HepG2 (cell line): ENCODE results near the gene FKBP5. TPM values are rescaled to one million over a fixed set of nuclear protein-coding genes. Genes with fewer than 3 reads are reported as not detected.
A peak's percentile ranks its signal among the peaks of the same experiment; 100 is the strongest.

Source experiments
- ASH2L ChIP-seq: fragments of 300-600, 200-600 bp; sonication (generic); IDR thresholded peaks from 2 replicates; pipeline ENCODE4 v1.7.0; 2017; ENCODE audit warnings: low read depth, mild to moderate bottlenecking, moderate library complexity, mixed read lengths, low read length; ENCODE audit not compliant: insufficient read length
- BRF2 ChIP-seq: sonication (generic); formaldehyde crosslinking; IDR thresholded peaks from 2 replicates; pipeline ENCODE4 v1.8.1; 2022; ENCODE audit warnings: mild to moderate bottlenecking, missing genetic modification reagents
- CBFB ChIP-seq: sonication (generic); formaldehyde crosslinking; IDR thresholded peaks from 2 replicates; pipeline ENCODE4 v1.4.0; 2020; ENCODE audit warnings: missing genetic modification reagents
- DBP ChIP-seq: sonication (generic); formaldehyde crosslinking; IDR thresholded peaks from 2 replicates; pipeline ENCODE4 v1.4.0; 2020; ENCODE audit warnings: missing genetic modification reagents; ENCODE audit errors: not compliant biosample characterization
- DNMT3B ChIP-seq: conservative IDR thresholded peaks from 2 replicates; pipeline ENCODE4 v1.6.1; 2016; ENCODE audit warnings: missing biosample characterization, control low read depth
- FLYWCH1 ChIP-seq: sonication (generic); formaldehyde crosslinking; IDR thresholded peaks from 2 replicates; pipeline ENCODE4 v1.8.1; 2023; ENCODE audit warnings: mild to moderate bottlenecking, missing genetic modification reagents
- GLMP ChIP-seq: sonication (generic); formaldehyde crosslinking; IDR thresholded peaks from 2 replicates; pipeline ENCODE4 v1.9.0; 2021; ENCODE audit warnings: missing genetic modification reagents, mild to moderate bottlenecking, borderline replicate concordance
- KDM3A ChIP-seq: IDR thresholded peaks from 2 replicates; pipeline ENCODE4 v1.6.1; 2018; ENCODE audit warnings: low read depth, missing compliant biosample characterization
- NPAS2 ChIP-seq: sonication (generic); formaldehyde crosslinking; IDR thresholded peaks from 2 replicates; pipeline ENCODE4 v1.8.0; 2022; ENCODE audit warnings: mild to moderate bottlenecking, missing genetic modification reagents, borderline replicate concordance
- POGZ ChIP-seq: sonication (generic); formaldehyde crosslinking; IDR thresholded peaks from 2 replicates; pipeline ENCODE4 v1.4.0; 2020; ENCODE audit warnings: mild to moderate bottlenecking, missing genetic modification reagents
- PRDM15 ChIP-seq: sonication (generic); formaldehyde crosslinking; IDR thresholded peaks from 2 replicates; pipeline ENCODE4 v1.4.0; 2020; ENCODE audit warnings: missing genetic modification reagents
- PTBP1 ChIP-seq: fragments of 200-400 bp; formaldehyde crosslinking; IDR thresholded peaks from 2 replicates; pipeline ENCODE4 v1.6.1; 2018; ENCODE audit warnings: low read length, low read depth; ENCODE audit not compliant: poor library complexity, severe bottlenecking
- RBM22 ChIP-seq: fragments of 200-400 bp; formaldehyde crosslinking; optimal IDR thresholded peaks from 2 replicates; pipeline ENCODE3; 2017; ENCODE audit warnings: mild to moderate bottlenecking, low read length, moderate library complexity
- RCOR2 ChIP-seq: IDR thresholded peaks from 2 replicates; pipeline ENCODE4 v1.6.1; 2016; ENCODE audit warnings: missing biosample characterization, missing genetic modification reagents
- SMAD9 ChIP-seq: sonication (generic); formaldehyde crosslinking; IDR thresholded peaks from 2 replicates; pipeline ENCODE4 v1.5.1; 2020; ENCODE audit warnings: mild to moderate bottlenecking, missing genetic modification reagents
- TRAFD1 ChIP-seq: sonication (generic); formaldehyde crosslinking; IDR thresholded peaks from 2 replicates; pipeline ENCODE4 v1.5.1; 2020; ENCODE audit warnings: missing genetic modification reagents, mild to moderate bottlenecking, borderline replicate concordance
- ZFP90 ChIP-seq: sonication (generic); formaldehyde crosslinking; IDR thresholded peaks from 2 replicates; pipeline ENCODE4 v1.8.0; 2022; ENCODE audit warnings: missing genetic modification reagents, mild to moderate bottlenecking, inconsistent platforms, borderline replicate concordance
- ZNF138 ChIP-seq: sonication (generic); formaldehyde crosslinking; IDR thresholded peaks from 2 replicates; pipeline ENCODE4 v1.5.0; 2020; ENCODE audit warnings: mild to moderate bottlenecking, low read depth, missing genetic modification reagents
- ZNF414 ChIP-seq: sonication (generic); formaldehyde crosslinking; IDR thresholded peaks from 2 replicates; pipeline ENCODE4 v1.5.0; 2020; ENCODE audit warnings: missing genetic modification reagents
- ZNF605 ChIP-seq: sonication (generic); formaldehyde crosslinking; IDR thresholded peaks from 2 replicates; pipeline ENCODE4 v1.8.0; 2022; ENCODE audit warnings: mild to moderate bottlenecking, missing genetic modification reagents
- ZSCAN9 ChIP-seq: IDR thresholded peaks from 2 replicates; pipeline ENCODE4 v1.6.1; 2016; ENCODE audit warnings: borderline replicate concordance
- polyA plus RNA-seq, 8 experiments: library from polyadenylated mRNA; depleted of rRNA in 3 of 8; stranded (reverse) in 7 of 8; unstranded in 1 of 8; fragments of >200 nt; fragmentation: Illumina TruSeq in 4 of 8; extraction: Trizol in 4 of 8; gene quantifications; 2 replicates each; pipeline versions ENCODE4 v1.2.1 to v1.2.3, GENCODE V29; 2011 to 2016; ENCODE audit warnings: low read depth in 4 of 8, missing spikeins in 1 of 8, mixed read lengths in 1 of 8; ENCODE audit not compliant: insufficient read depth in 1 of 8
- total RNA-seq, 5 experiments: library from RNA; depleted of rRNA; stranded (reverse); fragments of >200 nt; fragmentation: Illumina TruSeq; extraction: Trizol; gene quantifications; 2 replicates each; pipeline ENCODE4 v1.2.3, GENCODE V29; 2016; ENCODE audit warnings: low read depth in 1 of 5

Gene FKBP5
- total and polyA plus RNA-seq, 2 of the 13 experiments (the other 11 are each of a cell fraction or from before 2014, with no cell fraction given) = 8.0 to 17.4 TPM

- no peak for TF ChIP-seq RBM22
- no peak for TF ChIP-seq DNMT3B (CRISPR knock-in tag)
- peak; percentile 51 for TF ChIP-seq PTBP1
- TF ChIP-seq ASH2L = no peak
- no peak for TF ChIP-seq DBP (CRISPR knock-in tag)
- TF ChIP-seq CBFB (CRISPR knock-in tag) = peak; percentile 27
- no peak for TF ChIP-seq ZNF605 (CRISPR knock-in tag)
- no peak for TF ChIP-seq PRDM15
- TF ChIP-seq BRF2 (CRISPR knock-in tag) = no peak
- TF ChIP-seq RCOR2 (CRISPR knock-in tag) = no peak
- no peak for TF ChIP-seq ZSCAN9 (CRISPR knock-in tag)
- no peak for TF ChIP-seq ZNF414
- no peak for TF ChIP-seq NPAS2 (CRISPR knock-in tag)
- TF ChIP-seq TRAFD1 = no peak
- no peak for TF ChIP-seq POGZ (CRISPR knock-in tag)
- peak; percentile 20; the same call in 1 of the 2 replicates for TF ChIP-seq ZNF138 (CRISPR knock-in tag)
- no peak for TF ChIP-seq GLMP (CRISPR knock-in tag)
- TF ChIP-seq SMAD9 (CRISPR knock-in tag) = no peak
- no peak for TF ChIP-seq KDM3A (CRISPR knock-in tag)
- TF ChIP-seq FLYWCH1 (CRISPR knock-in tag) = no peak
- TF ChIP-seq ZFP90 = 0 out of 2 replicates have a peak, but pooled peaks have one; percentile 4
Observed at GRCh38 chr6:35731414-35731735, 42.7 kb upstream of the FKBP5 start (continued).
